Measurements from ENCODE around the gene C2CD2.

- TF ChIP-seq CTCF (IDR thresholded peaks at IDR 0.05) (no peak), POLR2A (IDR thresholded peaks at IDR 0.05) (no peak)
Observed at GRCh38 chr21:41850085-41850484, 103.7 kb downstream of the C2CD2 start.
